Measurements from ENCODE around the gene SF1.

The SF1 gene

DNA sequence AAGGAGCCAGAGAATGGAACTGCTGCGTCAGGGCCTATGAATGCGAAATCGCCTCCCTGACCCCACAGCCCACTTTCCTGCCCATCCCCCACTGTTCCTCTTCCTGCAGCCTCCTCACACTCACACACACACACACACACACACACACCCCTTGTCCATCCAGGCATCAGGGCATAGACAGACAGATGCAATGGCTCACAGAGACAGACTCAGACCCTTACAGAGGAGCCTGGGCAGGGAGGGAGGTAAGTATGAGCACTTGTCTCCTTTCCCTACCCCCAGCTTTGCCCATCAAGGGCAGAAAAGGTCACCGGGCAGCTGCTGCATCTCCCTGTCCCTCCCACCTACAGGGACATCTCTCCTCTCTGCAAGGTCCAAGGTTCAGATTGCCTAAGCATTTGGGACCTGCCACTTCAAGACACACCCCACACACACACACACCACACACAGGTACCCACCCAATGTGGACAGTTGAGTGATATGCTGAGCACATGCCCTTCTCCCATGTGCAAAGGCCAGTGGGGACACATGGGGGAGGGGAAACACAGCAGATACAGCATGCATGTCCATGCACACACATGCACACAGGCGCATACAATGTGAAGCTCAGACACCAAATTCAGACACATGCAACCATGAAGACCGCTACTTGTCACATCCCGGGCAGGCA is 53.3 kb downstream of the SF1 start:
- H3K4me3 ChIP-seq (ENCODE audit: low read length), result no peak overlapping the region
- no peak for TF ChIP-seq CTCF (conservative IDR thresholded peaks at IDR 0.05; ENCODE audit: low read depth, low read length)
- no peak for DNase-seq (ENCODE audit: low read depth)

DNA sequence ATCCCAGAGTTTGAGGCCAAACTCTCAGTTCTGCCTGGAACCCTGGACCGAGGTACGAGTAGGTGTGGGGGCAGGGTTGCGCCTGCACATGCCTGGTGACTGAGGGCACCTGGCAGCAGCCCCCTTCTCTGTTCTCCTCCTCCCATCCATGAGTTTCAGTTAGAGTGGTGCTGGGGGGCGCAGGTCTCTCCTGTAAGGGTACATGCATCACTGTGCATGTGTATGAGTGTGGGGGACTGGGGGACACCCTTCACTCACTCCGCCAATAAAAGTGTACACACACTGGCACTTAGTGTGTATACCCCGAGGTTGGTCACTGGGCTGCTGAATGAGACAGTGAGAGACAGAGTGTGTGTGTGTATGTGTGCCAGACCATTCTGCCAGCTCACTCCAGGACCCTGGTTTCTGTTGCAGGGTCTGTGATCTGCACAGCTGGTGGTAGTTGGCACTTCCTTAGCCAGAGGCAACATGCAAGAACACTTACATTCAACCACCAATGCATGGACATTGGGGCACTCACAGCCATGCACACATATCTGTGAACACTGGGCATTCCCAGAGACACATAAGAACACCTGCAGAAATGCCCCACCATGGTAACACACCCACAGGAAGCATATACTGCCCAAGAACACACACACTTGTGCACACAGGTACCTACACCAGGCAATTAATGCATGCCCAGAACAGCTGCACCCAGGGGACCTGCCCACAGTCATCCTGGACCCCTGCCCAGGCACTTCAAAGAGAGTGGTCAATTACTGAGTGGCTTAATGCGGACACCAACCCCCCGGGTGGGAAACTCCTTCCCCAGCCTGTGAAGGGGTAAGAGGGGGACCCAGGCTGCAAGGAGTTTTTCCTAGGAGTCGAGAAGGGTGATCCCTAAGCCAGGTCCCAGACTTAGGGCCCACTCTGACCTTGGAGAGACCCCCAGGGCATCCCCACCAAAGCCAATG is 54.2 kb downstream of the SF1 start:
- DNase-seq (ENCODE audit: low read depth), result no peak
- TF ChIP-seq CTCF (conservative IDR thresholded peaks at IDR 0.05; ENCODE audit: low read depth, low read length), result no peak
- H3K4me3 ChIP-seq (ENCODE audit: low read length), result no peak overlapping the region

- peak; percentile 24 for DNase-seq (ENCODE audit: low read depth)
- H3K4me3 ChIP-seq (ENCODE audit: low read length), result peak within 1 kb of the TSS; percentile 59
- peak; percentile 93 for TF ChIP-seq CTCF (conservative IDR thresholded peaks at IDR 0.05; ENCODE audit: low read depth, low read length)
Measured at GRCh38 chr11:64723117-64723906, 55.0 kb downstream of the SF1 start, which contains the start of gene NRXN2. TSS of gene NRXN2 (minus strand) at chr11:64723197. CDS start at chr11:64713699, 9,498 bp downstream.

DNA sequence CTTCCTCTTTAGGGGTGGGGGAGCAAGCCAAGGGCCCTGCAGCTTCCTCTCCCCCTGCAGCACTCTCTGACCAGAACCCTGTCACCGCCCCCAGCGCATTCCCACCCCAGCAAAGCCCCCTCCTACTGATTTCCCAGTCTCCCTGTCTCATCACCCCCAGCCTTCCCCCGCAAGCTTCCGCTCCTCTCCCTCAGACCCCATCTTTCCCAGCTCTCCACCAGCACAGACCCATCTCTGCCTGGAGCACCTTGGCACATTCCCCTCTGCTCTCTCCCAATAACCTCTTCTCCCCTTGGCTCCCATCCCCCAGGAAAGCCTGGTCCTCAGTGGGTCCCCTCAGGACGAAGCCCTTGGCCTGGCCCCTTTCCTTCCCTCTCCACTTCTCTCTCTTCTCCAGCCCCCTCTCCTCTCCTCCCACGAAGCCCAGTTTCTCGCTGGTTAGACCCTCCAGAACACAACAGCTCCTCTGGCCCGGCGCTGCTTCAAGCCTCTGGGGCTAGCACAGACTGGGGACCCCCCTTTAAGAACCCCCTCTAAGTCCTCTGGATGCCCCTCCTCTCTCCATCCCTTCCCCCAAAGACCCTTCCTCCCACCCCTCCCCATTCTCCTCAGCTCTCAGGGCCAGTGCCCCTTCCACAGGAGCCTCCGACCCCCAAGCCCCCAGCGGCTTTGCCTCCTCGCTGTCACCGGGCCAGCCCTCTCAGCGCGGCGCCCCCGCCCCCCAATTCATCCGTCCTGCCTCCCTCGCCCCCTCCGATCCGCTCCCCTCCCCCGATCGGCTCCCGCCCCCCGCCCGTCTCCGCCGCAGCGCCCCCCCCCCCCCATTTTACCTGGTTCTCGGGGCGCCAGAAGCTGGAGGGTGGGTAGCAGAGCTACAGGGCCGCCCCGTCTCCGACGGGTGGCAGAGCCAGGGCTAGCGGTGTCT is 55.9 kb downstream of the SF1 start:
- no peak for TF ChIP-seq CTCF (conservative IDR thresholded peaks at IDR 0.05; ENCODE audit: low read depth, low read length)
- no peak overlapping the region for H3K4me3 ChIP-seq (ENCODE audit: low read length)
- DNase-seq (ENCODE audit: low read depth), result no peak

GRCh38 chr11:64721359-64721699 is 57.0 kb downstream of the SF1 start:
- DNase-seq (ENCODE audit: low read depth), result no peak
- TF ChIP-seq CTCF (conservative IDR thresholded peaks at IDR 0.05; ENCODE audit: low read depth, low read length), result no peak
- H3K4me3 ChIP-seq (ENCODE audit: low read length), result no peak overlapping the region
